Natural killer cell (primary cell): ENCODE results near the gene TOPAZ1. TPM values are rescaled to one million over a fixed set of nuclear protein-coding genes. Genes with fewer than 3 reads are reported as not detected.

Experiments
- ATAC-seq, 3 donors: fragments of 150-1000 bp in 2 of 3; fragments of 200-7000 bp in 1 of 3; cut with Tn5 transposase; 1 replicate in 1 of 3; 2 replicates in 2 of 3; pipeline ENCODE4 v1.10.0; 2021; ENCODE audit warnings: mild to moderate bottlenecking in 2 of 3, moderate library complexity in 2 of 3
- DNase-seq, 2 donors: peaks; one replicate each; pipeline versions ENCODE4 v3.0.0 to v3.0.0-alpha.2; 2013 to 2021; ENCODE audit warnings: mixed read lengths in 1 of 2
- H3K27ac ChIP-seq: one replicate; pipeline ENCODE4 v1.5.1; 2013; ENCODE audit warnings: mild to moderate bottlenecking, low read length
- H3K27me3 ChIP-seq: one replicate; pipeline ENCODE4 v1.6.1; 2013; ENCODE audit warnings: low read length; ENCODE audit not compliant: control insufficient read depth, insufficient read depth
- H3K36me3 ChIP-seq: one replicate; pipeline ENCODE4 v1.6.1; 2013; ENCODE audit warnings: low read length; ENCODE audit not compliant: control insufficient read depth, insufficient read depth
- H3K4me1 ChIP-seq: one replicate; pipeline ENCODE4 v1.6.1; 2013; ENCODE audit warnings: low read length; ENCODE audit not compliant: control insufficient read depth, insufficient read depth
- H3K4me3 ChIP-seq: one replicate; pipeline ENCODE4 v1.5.1; 2013; ENCODE audit warnings: low read length
- H3K9me3 ChIP-seq: one replicate; pipeline ENCODE4 v1.6.1; 2013; ENCODE audit warnings: low read length; ENCODE audit not compliant: control insufficient read depth, insufficient read depth
- H3K27ac Mint-ChIP-seq, 2 donors: one replicate each; pipeline ENCODE4 v1.8.0; 2022; ENCODE audit warnings: mild to moderate bottlenecking in 2 of 2, mixed read lengths in 2 of 2, moderate library complexity in 1 of 2
- H3K27me3 Mint-ChIP-seq, 2 donors: one replicate each; pipeline ENCODE4 v1.8.0; 2022; ENCODE audit warnings: low read depth in 2 of 2, mixed read lengths in 2 of 2
- H3K36me3 Mint-ChIP-seq: one replicate; pipeline ENCODE4 v1.8.0; 2022; ENCODE audit warnings: mixed read lengths
- H3K4me1 Mint-ChIP-seq, 2 donors: one replicate each; pipeline ENCODE4 v1.8.0; 2022; ENCODE audit warnings: mixed read lengths in 2 of 2
- H3K4me3 Mint-ChIP-seq: one replicate; pipeline ENCODE4 v1.8.0; 2022; ENCODE audit warnings: mild to moderate bottlenecking, moderate library complexity, mixed read lengths
- H3K9me3 Mint-ChIP-seq, 2 donors: one replicate each; pipeline ENCODE4 v1.8.0; 2022; ENCODE audit warnings: mixed read lengths in 2 of 2
- CTCF ChIP-seq: fragments of 200-600 bp; IDR thresholded peaks from one replicate; pipeline ENCODE4 v1.8.0; 2022; ENCODE audit warnings: antibody characterized with exemption
- WGBS: methylation state at CpG from one replicate; pipeline ENCODE4 v1.1.7; 2013; ENCODE audit warnings: missing lambda C conversion rate; ENCODE audit not compliant: insufficient coverage; 5-methylcytosine and 5-hydroxymethylcytosine counted together
- intact Hi-C: fragments of 100-400 bp; cut with micrococcal nuclease; formaldehyde crosslinking; loops from one replicate; pipeline ENCODE4 v1.14.2; 2022
- total RNA-seq, 4 donors: library from RNA; stranded (reverse); fragments of 120-200 nt in 1 of 4; gene quantifications; one replicate each; pipeline versions ENCODE4 v1.2.3 to v1.2.4, GENCODE V29; 2013 to 2022

TOPAZ1 gene
- total RNA-seq, 3 donors from 2014 or later (not counting 1 experiment from before 2014, with no cell fraction given): not detected

DNA sequence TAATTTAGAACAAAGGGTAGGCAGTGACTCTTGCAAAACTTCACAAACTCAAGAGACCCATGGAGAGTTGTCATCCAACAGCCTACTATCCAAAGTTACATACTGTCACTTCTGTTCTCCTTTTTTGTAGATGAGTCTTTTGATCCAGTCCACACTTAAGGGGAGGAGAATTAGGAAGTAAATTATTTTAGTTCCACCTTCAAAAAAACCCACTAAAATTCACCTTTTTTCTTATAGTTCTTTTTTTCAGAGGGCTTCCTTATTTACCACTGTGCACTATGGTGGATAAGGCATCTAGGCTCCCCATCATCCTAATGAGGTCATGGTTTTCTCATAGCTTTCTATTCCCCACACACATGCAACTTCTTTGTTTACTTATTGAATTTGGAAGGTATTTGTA lies 88.3 kb downstream of the TOPAZ1 start:
- no peak for DNase-seq
- H3K27ac ChIP-seq: no peak overlapping the region
- Mint-ChIP-seq H3K27ac (no peak overlapping the region), H3K4me1 (no peaks in the 10 kb centered on the region), H3K27me3 (peaks cover 22 to 30% of the 10 kb centered on the region in 2 donors), H3K4me3 (no peak overlapping the region), H3K9me3 (no peaks in the 10 kb centered on the region), H3K36me3 (peaks cover 6% of the 10 kb centered on the region)
- no peaks in the 10 kb centered on the region for H3K36me3 ChIP-seq
- no peak for TF ChIP-seq CTCF
- intact Hi-C loops: loop anchor here (10.0 kb wide), 2 partner anchors 145 to 435 kb away; partner anchors contain the start of genes KIAA1143, KIF15 and ZNF445
- no peaks in the 10 kb centered on the region for H3K9me3 ChIP-seq
- H3K4me1 ChIP-seq: no peaks in the 10 kb centered on the region
- H3K4me3 ChIP-seq: no peak overlapping the region
- peaks cover 2% of the 10 kb centered on the region for H3K27me3 ChIP-seq
- no peak for ATAC-seq

- intact Hi-C loops: loop anchor here (10.0 kb wide), 2 partner anchors 144 to 434 kb away; partner anchors contain the start of genes KIAA1143, KIF15 and ZNF445
- H3K27me3 Mint-ChIP-seq: peaks cover 21 to 27% of the 10 kb centered on the region in 2 donors
- WGBS: 53% methylated on average over 2 of the region's 2 CpGs
- Histone ChIP-seq H3K27me3 (peaks cover 2% of the 10 kb centered on the region), H3K9me3 (no peaks in the 10 kb centered on the region), H3K27ac (no peak overlapping the region), H3K4me3 (no peak overlapping the region), H3K36me3 (no peaks in the 10 kb centered on the region), H3K4me1 (no peaks in the 10 kb centered on the region)
- no peak overlapping the region for H3K4me3 Mint-ChIP-seq
- H3K36me3 Mint-ChIP-seq: peaks cover 6% of the 10 kb centered on the region
- no peaks in the 10 kb centered on the region for H3K4me1 Mint-ChIP-seq
- no peak for TF ChIP-seq CTCF
- DNase-seq: no peak
- no peak for ATAC-seq
- no peaks in the 10 kb centered on the region for H3K9me3 Mint-ChIP-seq
- no peak overlapping the region for H3K27ac Mint-ChIP-seq
Observed at GRCh38 chr3:44330444-44330843, 88.8 kb downstream of the TOPAZ1 start.

GRCh38 chr3:44334326-44334725 lies 92.6 kb downstream of the TOPAZ1 start:
- no peak for ATAC-seq
- Mint-ChIP-seq H3K4me3 (no peak overlapping the region), H3K27ac (no peak overlapping the region)

More at GRCh38 chr3:44334326-44334725, 92.6 kb downstream of the TOPAZ1 start:
- 81% methylated on average over 2 of the region's 2 CpGs for WGBS
- Histone ChIP-seq H3K36me3 (no peaks in the 10 kb centered on the region), H3K4me3 (no peak overlapping the region), H3K4me1 (peaks cover 6% of the 10 kb centered on the region), H3K9me3 (no peaks in the 10 kb centered on the region), H3K27me3 (no peaks in the 10 kb centered on the region), H3K27ac (no peak overlapping the region)
- peaks cover 12 to 14% of the 10 kb centered on the region in 2 donors for H3K27me3 Mint-ChIP-seq
- H3K36me3 Mint-ChIP-seq: no peaks in the 10 kb centered on the region
- no peaks in the 10 kb centered on the region for H3K9me3 Mint-ChIP-seq
- intact Hi-C loops: loop anchor here (10.0 kb wide), 2 partner anchors 140 to 430 kb away; partner anchors contain the start of genes KIAA1143, KIF15 and ZNF445
- peaks cover 11 to 18% of the 10 kb centered on the region in 2 donors for H3K4me1 Mint-ChIP-seq
- no peak for TF ChIP-seq CTCF
- no peak for DNase-seq
